ENCODE results near the gene ZDHHC4.

DNA sequence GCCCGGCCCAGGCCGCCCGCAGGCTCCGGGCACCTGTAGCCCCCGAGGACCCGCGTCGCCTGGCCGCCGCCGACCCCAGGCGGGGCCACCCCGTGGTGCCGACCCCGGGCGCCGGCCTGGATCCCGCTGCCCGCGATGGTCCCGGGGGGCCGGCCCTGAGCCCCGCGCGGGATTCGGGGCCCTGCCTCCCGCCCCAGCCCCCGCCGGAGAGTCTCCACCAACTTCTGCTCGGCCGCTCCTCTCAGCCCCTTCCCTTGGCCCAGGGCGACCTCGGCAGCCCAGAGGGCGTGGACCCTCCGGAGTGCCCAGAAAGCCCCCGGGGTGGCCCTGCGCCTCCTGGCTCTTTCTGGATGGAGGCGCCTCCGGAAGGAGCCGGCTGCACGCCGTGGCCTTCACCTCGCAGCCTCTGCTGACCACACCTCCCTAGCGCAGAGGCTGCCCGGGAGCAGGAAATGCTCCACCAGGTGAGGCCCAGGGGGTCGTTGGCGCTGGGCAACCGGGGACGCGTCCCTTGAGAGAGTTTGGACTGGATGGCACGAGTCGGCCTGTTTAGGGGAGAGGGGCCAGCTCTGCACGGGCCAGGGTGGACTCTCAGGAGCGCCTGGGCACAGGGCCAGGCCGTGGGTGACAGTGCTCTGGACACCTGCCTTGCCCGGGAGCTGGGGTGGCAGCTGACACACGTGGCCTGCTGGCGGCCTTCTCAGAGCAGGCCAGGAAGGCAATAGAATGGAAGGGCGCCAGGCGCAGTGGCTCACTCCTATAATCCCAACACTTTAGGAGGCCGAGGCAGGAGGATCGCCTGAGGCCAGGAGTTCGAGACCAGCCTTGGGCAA lies 38.7 kb downstream of the ZDHHC4 start:
- TF ChIP-seq, protein P1, sequence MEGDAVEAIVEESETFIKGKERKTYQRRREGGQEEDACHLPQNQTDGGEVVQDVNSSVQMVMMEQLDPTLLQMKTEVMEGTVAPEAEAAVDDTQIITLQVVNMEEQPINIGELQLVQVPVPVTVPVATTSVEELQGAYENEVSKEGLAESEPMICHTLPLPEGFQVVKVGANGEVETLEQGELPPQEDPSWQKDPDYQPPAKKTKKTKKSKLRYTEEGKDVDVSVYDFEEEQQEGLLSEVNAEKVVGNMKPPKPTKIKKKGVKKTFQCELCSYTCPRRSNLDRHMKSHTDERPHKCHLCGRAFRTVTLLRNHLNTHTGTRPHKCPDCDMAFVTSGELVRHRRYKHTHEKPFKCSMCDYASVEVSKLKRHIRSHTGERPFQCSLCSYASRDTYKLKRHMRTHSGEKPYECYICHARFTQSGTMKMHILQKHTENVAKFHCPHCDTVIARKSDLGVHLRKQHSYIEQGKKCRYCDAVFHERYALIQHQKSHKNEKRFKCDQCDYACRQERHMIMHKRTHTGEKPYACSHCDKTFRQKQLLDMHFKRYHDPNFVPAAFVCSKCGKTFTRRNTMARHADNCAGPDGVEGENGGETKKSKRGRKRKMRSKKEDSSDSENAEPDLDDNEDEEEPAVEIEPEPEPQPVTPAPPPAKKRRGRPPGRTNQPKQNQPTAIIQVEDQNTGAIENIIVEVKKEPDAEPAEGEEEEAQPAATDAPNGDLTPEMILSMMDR (IDR thresholded peaks at IDR 0.05; ENCODE audit: extremely low read depth in 1 of 2, insufficient read depth in 1 of 2, low read depth in 1 of 2, low read length in 2 of 2): no peak
- TF ChIP-seq POLR2A (IDR thresholded peaks at IDR 0.05; ENCODE audit: low read depth, low read length) (no peak), JUN (IDR thresholded peaks at IDR 0.05; ENCODE audit: borderline replicate concordance, insufficient read depth, insufficient read length, low read depth) (no peak), MYC (IDR thresholded peaks at IDR 0.05; ENCODE audit: low read depth, low read length) (no peak), POLR2AphosphoS5 (IDR thresholded peaks at IDR 0.05; ENCODE audit: insufficient read depth, low read depth, low read length) (no peak), FOS (IDR thresholded peaks at IDR 0.05; ENCODE audit: borderline replicate concordance, insufficient read depth, low read length) (no peak)
- TF ChIP-seq, protein P2, sequence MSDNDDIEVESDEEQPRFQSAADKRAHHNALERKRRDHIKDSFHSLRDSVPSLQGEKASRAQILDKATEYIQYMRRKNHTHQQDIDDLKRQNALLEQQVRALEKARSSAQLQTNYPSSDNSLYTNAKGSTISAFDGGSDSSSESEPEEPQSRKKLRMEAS (IDR thresholded peaks at IDR 0.05; ENCODE audit: insufficient read depth, insufficient read length): no peak

Measured in endothelial cell of umbilical vein (primary cell).